ENCODE data around the gene PRICKLE1. TPM values are rescaled to one million over a fixed set of nuclear protein-coding genes. Genes with fewer than 3 reads are reported as not detected.

Gene PRICKLE1
- total RNA-seq, 2 donors from 2014 or later, result 7.5 to 12.4 TPM

GRCh38 chr12:42607584-42608058, 18.1 kb upstream of the PRICKLE1 start:
- no peak overlapping the region for H3K4me3 ChIP-seq
- no peaks in the 10 kb centered on the region for H3K36me3 ChIP-seq
- no peak for DNase-seq (ENCODE audit: low spot score)
- no peak overlapping the region for H3K27ac ChIP-seq
- H3K9me3 ChIP-seq, result no peaks in the 10 kb centered on the region
- no peak for TF ChIP-seq POLR2AphosphoS5 (IDR thresholded peaks at IDR 0.05)
- TF ChIP-seq POLR2A (IDR thresholded peaks at IDR 0.05), result no peak
- no peak for TF ChIP-seq CTCF (IDR thresholded peaks at IDR 0.05)
- intact Hi-C loops (cut with DNase I), result no loop called here
- 72% methylated on average over 5 of the region's 5 CpGs for WGBS
- H3K4me1 ChIP-seq (replicated peaks), result no peaks in the 10 kb centered on the region
- H3K27me3 ChIP-seq (replicated peaks; ENCODE audit: insufficient read depth), result no peaks in the 10 kb centered on the region

GRCh38 chr12:42606471-42606870, 16.9 kb upstream of the PRICKLE1 start:
- Histone ChIP-seq H3K27ac (no peak overlapping the region), H3K9me3 (no peaks in the 10 kb centered on the region), H3K4me1 (replicated peaks) (no peaks in the 10 kb centered on the region), H3K36me3 (no peaks in the 10 kb centered on the region), H3K4me3 (no peak overlapping the region), H3K27me3 (replicated peaks; ENCODE audit: insufficient read depth) (no peaks in the 10 kb centered on the region)
- 88% methylated on average over 1 of the region's 1 CpG for WGBS
- intact Hi-C loops (cut with DNase I), result no loop called here
- DNase-seq (ENCODE audit: low spot score), result no peak
- TF ChIP-seq POLR2A (IDR thresholded peaks at IDR 0.05), result no peak

DNA sequence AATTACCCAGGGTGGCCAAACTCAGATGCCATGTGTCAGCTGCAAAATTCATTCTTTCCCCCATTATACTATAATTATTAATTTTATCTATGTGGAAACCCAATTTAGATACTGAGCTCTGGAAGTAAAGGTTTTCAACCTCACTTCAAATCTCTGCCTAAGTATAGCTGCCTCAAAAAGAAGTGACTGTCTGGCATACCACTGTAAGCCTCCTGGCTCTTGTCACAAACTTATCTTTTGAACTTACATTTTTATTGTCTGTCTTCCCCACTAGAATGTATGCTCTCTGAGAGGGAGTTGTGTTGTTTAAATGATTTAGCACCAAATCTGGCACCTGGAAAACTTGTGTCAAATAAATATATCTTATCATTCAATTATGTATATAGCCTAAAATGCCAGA, 16.1 kb upstream of the PRICKLE1 start:
- intact Hi-C loops (cut with DNase I), result no loop called here
- DNase-seq (ENCODE audit: low spot score), result no peak
- Histone ChIP-seq H3K36me3 (no peaks in the 10 kb centered on the region), H3K9me3 (no peaks in the 10 kb centered on the region), H3K4me3 (no peak overlapping the region), H3K27ac (no peak overlapping the region), H3K4me1 (replicated peaks) (no peaks in the 10 kb centered on the region), H3K27me3 (replicated peaks; ENCODE audit: insufficient read depth) (no peaks in the 10 kb centered on the region)
- TF ChIP-seq POLR2AphosphoS5 (IDR thresholded peaks at IDR 0.05) (no peak), CTCF (IDR thresholded peaks at IDR 0.05) (no peak), POLR2A (IDR thresholded peaks at IDR 0.05) (no peak)

DNA sequence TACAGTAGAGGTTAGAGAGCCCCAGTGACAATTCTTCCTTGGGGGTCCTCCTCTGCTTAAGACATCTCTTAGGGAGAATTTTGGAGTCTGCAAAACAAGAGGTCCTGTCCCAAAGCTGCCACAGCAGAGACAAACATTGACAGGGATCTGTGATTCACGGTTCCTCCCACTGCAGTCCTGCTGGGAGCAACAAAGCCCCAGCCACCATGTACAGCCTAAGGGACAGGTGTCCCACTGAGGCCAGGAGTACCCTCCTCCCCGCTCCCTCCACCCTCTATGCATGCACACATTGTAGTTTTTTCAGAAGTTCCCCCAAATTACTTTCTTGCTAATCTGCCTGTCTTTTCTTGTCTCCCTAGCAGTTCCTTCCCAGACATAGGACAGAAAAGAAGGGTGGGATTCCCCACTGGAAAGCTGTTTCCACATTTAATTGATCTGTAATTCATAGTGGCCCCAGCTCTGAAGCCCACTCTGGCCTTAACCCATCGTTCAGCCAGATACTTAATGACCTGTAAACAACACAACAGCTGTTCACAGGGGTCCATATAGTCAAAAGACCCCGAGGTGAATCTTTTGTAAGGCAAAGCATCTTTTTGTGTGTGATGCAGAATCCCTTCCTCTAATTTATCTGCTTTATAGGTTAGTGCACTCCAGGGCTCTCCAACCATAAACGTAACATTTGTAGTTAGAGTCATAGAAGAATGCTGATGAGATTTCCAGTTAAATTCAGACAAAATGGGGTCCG, 13.9 kb upstream of the PRICKLE1 start:
- TF ChIP-seq POLR2AphosphoS5 (IDR thresholded peaks at IDR 0.05) (no peak), CTCF (IDR thresholded peaks at IDR 0.05) (no peak), POLR2A (IDR thresholded peaks at IDR 0.05) (no peak)
- DNase-seq (ENCODE audit: low spot score), result no peak
- WGBS, result 72% methylated on average over 6 of the region's 6 CpGs
- H3K27me3 ChIP-seq (replicated peaks; ENCODE audit: insufficient read depth), result no peaks in the 10 kb centered on the region
- no peaks in the 10 kb centered on the region for H3K9me3 ChIP-seq
- intact Hi-C loops (cut with DNase I), result no loop called here
- H3K4me3 ChIP-seq, result no peak overlapping the region
- H3K4me1 ChIP-seq (replicated peaks), result no peaks in the 10 kb centered on the region
- H3K27ac ChIP-seq, result no peak overlapping the region
- H3K36me3 ChIP-seq, result no peaks in the 10 kb centered on the region

- Histone ChIP-seq H3K4me3 (no peak overlapping the region), H3K9me3 (no peaks in the 10 kb centered on the region), H3K4me1 (replicated peaks) (no peaks in the 10 kb centered on the region), H3K27ac (no peak overlapping the region), H3K36me3 (no peaks in the 10 kb centered on the region), H3K27me3 (replicated peaks; ENCODE audit: insufficient read depth) (peaks cover 2% of the 10 kb centered on the region)
- WGBS, result 46% methylated on average over 2 of the region's 2 CpGs
- no peak for DNase-seq (ENCODE audit: low spot score)
- TF ChIP-seq CTCF (IDR thresholded peaks at IDR 0.05) (no peak), POLR2AphosphoS5 (IDR thresholded peaks at IDR 0.05) (peak; percentile 30)
- intact Hi-C loops (cut with DNase I), result no loop called here
Measured at GRCh38 chr12:42593874-42594273, 4.3 kb upstream of the PRICKLE1 start.
